RWPE2 (cell line): Measurements from ENCODE around the gene ESR2.

ENCODE experiments used
- ATAC-seq: fragments of 200-7000 bp; cut with Tn5 transposase; 3 replicates; pipeline ENCODE4 v1.9.1; 2021; ENCODE audit warnings: low read depth
- DNase-seq: peaks from one replicate; pipeline ENCODE4 v3.0.0-alpha.2; 2020; ENCODE audit warnings: low spot score
- H3K27ac ChIP-seq: fragments of 450-650 bp; 2 replicates; pipeline ENCODE4 v1.5.1; 2017; ENCODE audit warnings: mild to moderate bottlenecking; ENCODE audit not compliant: poor library complexity, severe bottlenecking
- H3K27me3 ChIP-seq: fragments of 250-450 bp; sonication (Bioruptor Pico); 2 replicates; pipeline ENCODE4 v1.5.1; 2021; ENCODE audit warnings: mild to moderate bottlenecking, moderate library complexity; ENCODE audit not compliant: insufficient read depth, poor library complexity, severe bottlenecking
- H3K36me3 ChIP-seq: fragments of 250-450 bp; sonication (Bioruptor Pico); 2 replicates; pipeline ENCODE4 v1.5.1; 2020; ENCODE audit warnings: low read depth, mild to moderate bottlenecking, moderate library complexity
- H3K4me1 ChIP-seq: fragments of 250-450 bp; sonication (Bioruptor Pico); 2 replicates; pipeline ENCODE4 v1.5.1; 2021; ENCODE audit warnings: mild to moderate bottlenecking, moderate library complexity; ENCODE audit not compliant: insufficient read depth, poor library complexity, severe bottlenecking
- H3K4me3 ChIP-seq: fragments of 250-450 bp; sonication (Bioruptor Pico); 2 replicates; pipeline ENCODE4 v1.5.1; 2021; ENCODE audit warnings: mild to moderate bottlenecking, moderate library complexity; ENCODE audit not compliant: severe bottlenecking
- H3K9me3 ChIP-seq: fragments of 250-450 bp; sonication (Bioruptor Pico); 2 replicates; pipeline ENCODE4 v1.5.1; 2021; ENCODE audit warnings: mild to moderate bottlenecking, moderate library complexity; ENCODE audit not compliant: severe bottlenecking
- TF ChIP-seq, protein P1 (sequence below): fragments of 450-650 bp; IDR thresholded peaks from one replicate; pipeline ENCODE4 v1.5.1; 2017; ENCODE audit warnings: mild to moderate bottlenecking, moderate library complexity; ENCODE audit not compliant: poor library complexity, severe bottlenecking

Gene ESR2

DNA sequence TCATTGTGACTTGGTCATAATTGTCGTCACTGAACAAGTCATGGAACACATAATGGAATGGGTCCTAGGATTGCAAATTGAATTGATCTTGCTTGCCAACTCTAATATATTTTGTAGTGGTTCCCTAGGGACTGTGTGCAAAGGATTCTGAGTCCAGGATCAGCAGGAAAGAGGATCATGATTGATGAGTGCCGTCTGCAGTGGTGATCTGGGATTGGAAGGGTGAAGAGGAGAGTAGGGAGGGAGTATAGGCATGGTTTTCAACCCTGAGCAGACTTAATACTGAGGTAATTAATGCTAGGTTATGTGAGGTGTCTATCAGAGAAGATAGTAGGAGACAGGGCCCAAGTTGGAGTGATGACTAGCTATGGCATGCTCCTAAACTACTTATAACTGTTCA lies 168.9 kb downstream of the ESR2 start:
- ATAC-seq (no peak; the same call in 2 of the 3 replicates), DNase-seq (no peak)
- Histone ChIP-seq H3K36me3 (peaks cover 77% of the 10 kb centered on the region), H3K4me1 (no peaks in the 10 kb centered on the region), H3K27ac (no peak overlapping the region), H3K4me3 (no peak overlapping the region), H3K9me3 (no peaks in the 10 kb centered on the region), H3K27me3 (no peaks in the 10 kb centered on the region)
- TF ChIP-seq, protein P1, sequence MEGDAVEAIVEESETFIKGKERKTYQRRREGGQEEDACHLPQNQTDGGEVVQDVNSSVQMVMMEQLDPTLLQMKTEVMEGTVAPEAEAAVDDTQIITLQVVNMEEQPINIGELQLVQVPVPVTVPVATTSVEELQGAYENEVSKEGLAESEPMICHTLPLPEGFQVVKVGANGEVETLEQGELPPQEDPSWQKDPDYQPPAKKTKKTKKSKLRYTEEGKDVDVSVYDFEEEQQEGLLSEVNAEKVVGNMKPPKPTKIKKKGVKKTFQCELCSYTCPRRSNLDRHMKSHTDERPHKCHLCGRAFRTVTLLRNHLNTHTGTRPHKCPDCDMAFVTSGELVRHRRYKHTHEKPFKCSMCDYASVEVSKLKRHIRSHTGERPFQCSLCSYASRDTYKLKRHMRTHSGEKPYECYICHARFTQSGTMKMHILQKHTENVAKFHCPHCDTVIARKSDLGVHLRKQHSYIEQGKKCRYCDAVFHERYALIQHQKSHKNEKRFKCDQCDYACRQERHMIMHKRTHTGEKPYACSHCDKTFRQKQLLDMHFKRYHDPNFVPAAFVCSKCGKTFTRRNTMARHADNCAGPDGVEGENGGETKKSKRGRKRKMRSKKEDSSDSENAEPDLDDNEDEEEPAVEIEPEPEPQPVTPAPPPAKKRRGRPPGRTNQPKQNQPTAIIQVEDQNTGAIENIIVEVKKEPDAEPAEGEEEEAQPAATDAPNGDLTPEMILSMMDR = no peak

DNA sequence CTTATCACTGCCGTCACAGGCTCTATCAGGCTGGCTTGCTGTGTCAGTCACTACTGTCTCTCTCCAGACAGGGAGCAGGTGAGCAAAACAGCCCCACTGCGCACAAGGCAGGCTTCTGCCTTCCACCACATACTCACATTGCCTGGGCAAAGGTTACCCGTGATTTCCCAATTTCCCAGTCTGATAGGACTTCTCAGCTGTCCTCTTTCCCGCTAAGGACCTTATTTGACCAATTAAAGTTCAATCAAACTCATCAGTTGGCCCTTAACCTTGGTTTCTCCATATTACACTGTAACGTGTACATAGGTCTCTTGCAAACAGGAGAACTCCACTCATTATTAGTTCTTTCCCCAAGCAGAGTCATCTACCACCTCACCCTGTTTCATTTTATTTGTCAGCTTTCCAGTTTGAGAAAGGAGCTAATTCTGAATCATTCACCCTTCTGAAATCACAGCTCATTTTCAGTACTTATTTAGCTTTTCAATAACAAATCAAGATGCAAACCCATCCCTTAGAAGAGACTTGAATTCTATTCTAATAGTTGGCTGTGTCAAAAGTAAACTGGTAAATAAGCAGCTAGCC lies 170.8 kb downstream of the ESR2 start:
- Histone ChIP-seq H3K27ac (no peak overlapping the region), H3K36me3 (peaks cover 72% of the 10 kb centered on the region), H3K9me3 (no peaks in the 10 kb centered on the region), H3K4me1 (peaks cover 15% of the 10 kb centered on the region), H3K4me3 (no peak overlapping the region), H3K27me3 (no peaks in the 10 kb centered on the region)
- no peak for DNase-seq
- no peak for ATAC-seq
- TF ChIP-seq, protein P1 = no peak

DNA sequence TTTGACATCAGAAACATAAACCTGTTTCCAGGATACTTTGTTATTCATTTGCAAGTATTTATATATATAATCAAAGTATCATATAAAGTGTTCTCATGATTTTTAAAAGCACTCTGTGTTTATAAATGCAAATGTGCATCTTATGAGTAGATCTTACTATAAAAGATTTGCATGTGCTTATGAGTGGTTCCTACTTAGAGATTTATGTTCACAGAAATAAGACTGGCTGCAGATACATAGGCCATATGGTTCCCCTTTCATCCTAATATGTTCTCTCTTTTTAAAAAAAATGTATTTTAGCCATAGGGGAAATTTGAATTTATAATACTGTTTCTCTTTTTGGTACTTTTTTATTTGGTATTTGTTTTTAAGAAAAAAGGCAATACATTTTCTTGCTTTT lies 174.2 kb downstream of the ESR2 start:
- Histone ChIP-seq H3K4me1 (peaks cover 33% of the 10 kb centered on the region), H3K4me3 (no peak overlapping the region), H3K27ac (peak overlapping the region; percentile 100), H3K27me3 (no peaks in the 10 kb centered on the region), H3K9me3 (no peaks in the 10 kb centered on the region), H3K36me3 (peaks cover 58% of the 10 kb centered on the region)
- DNase-seq = no peak
- ATAC-seq = no peak
- TF ChIP-seq, protein P1 = no peak

DNA sequence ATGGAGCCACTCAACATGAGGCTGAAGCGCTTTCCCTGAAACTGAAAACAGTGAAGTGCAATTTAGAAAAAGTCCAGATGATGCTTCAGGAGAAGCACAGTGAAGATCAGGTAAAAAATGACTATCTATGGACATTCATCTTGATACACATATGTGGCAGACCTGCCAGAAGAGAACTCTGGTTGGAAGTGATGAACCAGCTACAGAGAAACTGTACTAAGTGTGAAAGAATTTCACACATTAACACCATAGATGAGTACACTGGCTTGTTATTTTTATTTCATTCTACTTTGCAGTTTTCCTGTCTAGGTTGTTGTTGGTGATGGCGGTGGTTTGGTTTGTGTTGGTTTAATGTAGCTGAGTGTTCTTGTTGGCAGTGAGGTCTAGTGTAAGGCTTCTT lies 174.7 kb downstream of the ESR2 start:
- Histone ChIP-seq H3K27ac (peak overlapping the region; percentile 100), H3K36me3 (peaks cover 55% of the 10 kb centered on the region), H3K4me3 (no peak overlapping the region), H3K4me1 (peaks cover 35% of the 10 kb centered on the region), H3K27me3 (no peaks in the 10 kb centered on the region), H3K9me3 (no peaks in the 10 kb centered on the region)
- TF ChIP-seq, protein P1 = no peak
- DNase-seq (no peak), ATAC-seq (no peak)

DNA sequence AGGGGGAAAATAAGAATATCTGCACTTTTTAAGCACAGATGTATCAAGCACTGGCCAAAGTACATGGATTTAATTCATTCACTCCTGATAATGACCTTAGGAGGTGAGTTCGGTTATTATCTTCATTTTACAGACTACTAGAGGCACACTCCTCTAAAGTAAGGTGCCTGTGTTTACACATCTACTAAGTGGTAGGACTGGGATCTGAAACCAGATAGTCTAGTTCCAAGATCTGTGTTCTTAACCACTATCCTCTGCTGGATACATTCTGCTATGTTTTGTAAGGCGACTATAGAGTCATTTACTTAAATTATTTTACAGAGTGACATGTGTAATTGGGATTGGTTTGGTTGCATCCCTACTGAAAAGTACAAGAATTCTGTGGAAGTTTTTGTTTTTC lies 175.3 kb downstream of the ESR2 start:
- DNase-seq (no peak), ATAC-seq (no peak)
- Histone ChIP-seq H3K4me3 (no peak overlapping the region), H3K9me3 (no peaks in the 10 kb centered on the region), H3K4me1 (peaks cover 40% of the 10 kb centered on the region), H3K36me3 (peaks cover 53% of the 10 kb centered on the region), H3K27ac (peak overlapping the region; percentile 100), H3K27me3 (no peaks in the 10 kb centered on the region)
- TF ChIP-seq, protein P1 = no peak
